Activated T-helper 2 cell treated with anti-CD3 and anti-CD28 coated beads, Interferon-gamma antibody, Interleukin-2, Interleukin-4, amounts not matched to agents 10 μg/mL and 5 μg/mL and 100 μg/mL, durations not matched to agents 14 hours and 24 hours and 36 hours (primary cell): ENCODE results near the gene CLIC5. TPM values are rescaled to one million over a fixed set of nuclear protein-coding genes. Genes with fewer than 3 reads are reported as not detected.

Experiments
- total RNA-seq: library from RNA; stranded (reverse); gene quantifications from 2 replicates; pipeline ENCODE4 v1.2.3, GENCODE V29; 2022

The CLIC5 gene
- total RNA-seq, 1 donor from 2014 or later, result 3.8 TPM

Other genes with a start within 250 kb of the CLIC5 start
- 5.4 TPM in 2 replicates for gene ENPP4, start 114.1 kb upstream of the CLIC5 start, total RNA-seq
- gene ENPP5, start 155.1 kb upstream of the CLIC5 start, total RNA-seq, result not detected in 2 replicates